T-helper 2 cell (primary cell): Measurements from ENCODE around the gene CAVIN2.

Source experiments
- DNase-seq, 5 experiments: peaks; one replicate each; pipeline versions ENCODE4 v3.0.0 to v3.0.0-alpha.2; 2012 to 2022
- total RNA-seq, 2 donors: gene quantifications; one replicate each; lab custom pipeline; 2026; lab: John Stamatoyannopoulos, UW

CAVIN2 gene, protein sequence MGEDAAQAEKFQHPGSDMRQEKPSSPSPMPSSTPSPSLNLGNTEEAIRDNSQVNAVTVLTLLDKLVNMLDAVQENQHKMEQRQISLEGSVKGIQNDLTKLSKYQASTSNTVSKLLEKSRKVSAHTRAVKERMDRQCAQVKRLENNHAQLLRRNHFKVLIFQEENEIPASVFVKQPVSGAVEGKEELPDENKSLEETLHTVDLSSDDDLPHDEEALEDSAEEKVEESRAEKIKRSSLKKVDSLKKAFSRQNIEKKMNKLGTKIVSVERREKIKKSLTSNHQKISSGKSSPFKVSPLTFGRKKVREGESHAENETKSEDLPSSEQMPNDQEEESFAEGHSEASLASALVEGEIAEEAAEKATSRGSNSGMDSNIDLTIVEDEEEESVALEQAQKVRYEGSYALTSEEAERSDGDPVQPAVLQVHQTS
- 0 to 0.07 reads per million in 2 donors for total RNA-seq

DNA sequence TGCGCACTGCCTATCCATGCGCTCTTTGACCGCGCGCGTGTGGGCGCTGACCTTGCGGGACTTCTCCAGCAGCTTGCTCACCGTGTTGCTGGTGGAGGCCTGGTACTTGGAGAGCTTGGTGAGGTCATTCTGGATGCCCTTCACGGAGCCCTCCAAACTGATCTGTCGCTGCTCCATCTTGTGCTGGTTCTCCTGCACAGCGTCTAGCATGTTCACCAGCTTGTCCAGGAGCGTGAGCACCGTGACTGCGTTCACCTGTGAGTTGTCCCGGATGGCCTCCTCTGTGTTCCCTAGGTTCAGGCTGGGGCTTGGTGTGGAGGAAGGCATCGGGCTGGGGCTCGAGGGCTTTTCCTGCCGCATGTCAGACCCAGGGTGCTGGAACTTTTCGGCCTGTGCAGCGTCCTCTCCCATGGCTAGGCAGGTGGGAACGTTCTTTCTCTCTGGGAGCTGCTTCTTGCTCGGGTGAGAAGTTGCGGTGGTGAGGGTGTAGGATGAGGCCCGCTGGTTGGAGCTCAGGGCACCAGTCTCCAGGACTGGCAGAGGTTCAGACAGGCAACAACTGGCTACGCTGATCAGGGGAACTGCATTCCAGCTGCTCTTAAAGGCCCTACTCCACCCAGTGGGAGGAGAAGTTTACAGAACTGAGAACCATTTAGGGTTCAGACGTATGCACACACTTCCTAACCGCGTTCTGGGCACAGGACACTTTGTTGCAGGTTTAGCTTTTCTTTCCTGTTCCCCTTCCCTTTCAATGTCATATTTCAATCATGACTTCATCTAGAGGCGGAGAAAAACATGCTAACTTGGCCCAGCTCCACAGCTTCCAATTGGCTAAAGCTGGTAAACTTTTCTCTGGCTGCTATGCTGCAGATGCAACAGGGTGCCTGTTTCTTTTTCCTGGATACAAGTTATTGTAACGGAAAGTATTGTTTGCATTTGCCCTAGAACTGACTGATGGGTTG is at the start of gene CAVIN2:
Gene CAVIN2, minus strand, starts transcription at position 574 of the 962 bp plus-strand sequence. Its CDS starts 163 bp downstream, at position 411.
- no peak for DNase-seq

DNA sequence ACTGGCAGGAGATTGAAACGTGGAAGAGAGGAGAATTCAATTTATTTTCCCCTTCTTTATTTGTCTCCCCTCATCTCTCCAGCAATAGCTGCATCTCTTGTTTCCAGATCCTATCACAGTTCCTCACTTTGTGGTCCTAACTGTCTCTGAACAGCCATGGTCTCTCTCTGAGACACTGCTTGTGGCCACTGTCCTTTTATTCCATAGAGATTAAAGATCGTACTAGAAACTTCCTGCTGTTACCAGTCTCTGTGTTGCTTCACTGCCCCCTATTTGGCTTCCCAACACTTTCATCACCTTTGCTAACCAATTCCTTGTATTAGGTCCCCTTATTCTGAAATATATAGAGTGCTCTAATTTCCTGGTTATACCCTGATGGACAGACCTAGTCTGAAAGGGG is 48.9 kb upstream of the CAVIN2 start:
- DNase-seq = no peak

DNA sequence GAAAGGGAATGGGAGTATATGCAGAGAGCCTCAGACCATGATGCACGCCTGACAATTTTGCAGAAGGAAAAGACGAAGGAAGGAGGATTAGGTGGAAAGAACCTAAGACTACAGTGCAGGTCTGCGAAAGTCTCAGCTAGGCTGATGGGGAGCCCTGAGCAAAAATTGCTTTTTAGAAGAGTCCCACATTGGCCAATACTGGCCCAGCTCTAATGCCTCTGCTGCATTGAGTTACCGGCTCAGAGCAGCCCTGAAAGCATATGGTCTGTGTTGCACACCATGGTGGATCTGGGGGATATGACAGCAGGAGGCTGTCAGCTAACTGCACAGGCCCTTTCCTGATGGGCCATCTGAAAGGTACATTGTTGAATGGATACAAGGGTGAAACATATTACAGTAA is 48.3 kb upstream of the CAVIN2 start:
- DNase-seq = no peak

DNA sequence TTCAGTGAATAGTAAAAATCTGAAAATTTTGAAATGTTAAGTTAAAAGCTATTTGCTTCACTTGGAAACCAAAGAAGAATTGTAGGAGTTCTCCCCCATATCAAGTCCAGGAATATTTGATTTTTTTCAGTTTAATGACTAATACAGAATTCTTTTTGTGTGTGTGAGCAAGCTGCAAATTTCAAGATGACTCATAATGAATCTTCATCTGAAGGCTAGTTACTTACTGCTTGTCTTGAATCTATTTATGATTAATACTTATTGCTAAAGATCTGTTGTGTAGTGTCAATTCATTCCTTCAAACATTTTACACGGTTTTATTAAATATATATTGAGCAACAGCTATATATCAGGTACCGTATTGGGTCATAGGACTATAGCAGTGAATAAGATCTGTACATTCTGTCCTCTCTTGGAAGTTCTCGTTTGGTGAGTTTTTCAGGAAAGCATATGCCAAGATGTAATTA is 47.8 kb upstream of the CAVIN2 start:
- no peak for DNase-seq

DNA sequence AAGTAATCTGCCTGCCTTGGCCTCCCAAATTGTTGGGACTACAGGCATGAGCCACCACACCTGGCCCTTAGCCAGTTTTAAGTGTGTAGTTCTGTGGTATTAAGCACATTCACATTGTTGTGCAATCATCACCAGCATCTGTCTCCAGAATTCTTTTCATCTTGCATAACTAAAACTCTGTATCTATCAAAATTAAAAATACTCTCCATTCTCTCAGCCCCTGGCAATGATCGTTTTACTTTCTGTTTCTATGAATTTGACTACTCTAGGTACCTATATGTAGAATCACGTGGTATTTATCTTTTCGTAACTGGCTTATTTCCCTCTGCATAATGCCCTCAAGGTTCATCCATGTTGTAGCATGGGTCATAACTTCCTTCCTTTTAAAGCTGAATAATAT is 45.5 kb upstream of the CAVIN2 start:
- DNase-seq = no peak

DNA sequence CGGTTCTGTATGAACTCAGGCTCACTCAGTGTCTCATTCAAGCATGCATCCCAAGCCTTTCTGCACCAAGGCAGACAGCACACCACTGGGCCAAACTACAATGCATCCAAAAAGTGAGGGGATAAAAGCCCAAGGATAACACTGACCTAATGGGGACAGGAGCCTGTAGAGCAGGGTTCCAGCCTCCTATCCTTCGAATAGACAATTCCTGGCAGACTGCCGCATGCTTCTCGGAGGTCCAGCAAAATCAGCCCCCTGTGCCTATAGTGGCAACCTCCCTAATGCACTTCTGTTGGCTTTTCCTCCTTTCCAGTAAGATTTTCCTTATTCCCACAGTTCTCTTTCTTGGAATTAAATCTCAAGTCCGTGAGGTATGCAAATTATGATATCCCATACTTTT is 44.8 kb upstream of the CAVIN2 start:
- DNase-seq = no peak

DNA sequence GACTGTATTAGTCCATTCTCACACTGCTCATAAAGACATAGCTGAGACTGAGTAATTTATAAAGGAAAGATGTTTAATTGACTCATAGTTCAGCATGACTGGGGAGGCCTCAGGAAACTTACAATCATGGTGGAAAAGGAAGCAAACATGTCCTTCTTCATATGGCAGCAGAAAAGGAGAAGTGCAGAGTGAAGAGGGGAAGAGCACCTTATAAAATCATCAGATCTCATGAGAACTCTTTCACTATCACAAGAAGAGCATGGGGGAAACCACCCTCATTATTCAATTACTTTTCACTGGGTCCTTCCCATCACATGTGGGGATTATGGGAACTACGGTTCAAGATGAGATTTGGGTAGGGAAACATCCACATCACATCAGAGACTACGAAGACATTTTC is 43.0 kb upstream of the CAVIN2 start:
- DNase-seq = no peak

DNA sequence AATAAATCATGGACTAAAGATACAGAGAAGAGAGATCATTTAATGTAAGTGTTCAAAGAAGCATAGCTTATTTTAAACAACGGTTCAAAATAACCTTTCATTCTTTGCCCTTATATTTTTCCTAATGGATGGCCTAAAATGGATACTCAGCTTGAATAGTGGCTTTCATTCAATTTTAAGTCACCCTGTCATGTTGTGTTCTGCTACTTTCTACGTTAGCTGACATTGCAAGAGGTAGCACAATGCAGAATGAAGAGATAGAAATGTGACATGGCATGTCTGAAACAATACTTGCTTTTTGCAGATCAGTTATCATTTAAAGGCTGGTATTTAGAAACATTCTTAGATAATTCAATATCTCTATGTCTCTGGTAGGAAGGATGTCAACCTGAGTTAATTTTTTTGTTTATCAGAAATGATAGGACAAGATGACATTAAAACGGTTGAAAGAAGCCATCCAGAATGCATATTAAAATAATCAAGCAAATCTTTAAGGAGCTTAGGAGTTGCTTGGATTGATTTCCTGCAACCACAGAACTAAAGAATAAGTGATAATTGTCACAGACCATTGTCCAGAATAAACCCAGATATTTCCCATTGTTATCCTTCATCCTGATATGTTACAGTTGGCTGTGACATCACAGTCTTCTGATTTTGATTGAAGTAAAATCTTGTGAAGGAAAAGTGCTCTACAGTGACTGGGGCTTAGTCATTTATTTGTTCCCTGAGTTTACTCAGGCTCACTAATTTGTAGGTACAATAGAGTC is 41.7 kb upstream of the CAVIN2 start:
- no peak for DNase-seq

DNA sequence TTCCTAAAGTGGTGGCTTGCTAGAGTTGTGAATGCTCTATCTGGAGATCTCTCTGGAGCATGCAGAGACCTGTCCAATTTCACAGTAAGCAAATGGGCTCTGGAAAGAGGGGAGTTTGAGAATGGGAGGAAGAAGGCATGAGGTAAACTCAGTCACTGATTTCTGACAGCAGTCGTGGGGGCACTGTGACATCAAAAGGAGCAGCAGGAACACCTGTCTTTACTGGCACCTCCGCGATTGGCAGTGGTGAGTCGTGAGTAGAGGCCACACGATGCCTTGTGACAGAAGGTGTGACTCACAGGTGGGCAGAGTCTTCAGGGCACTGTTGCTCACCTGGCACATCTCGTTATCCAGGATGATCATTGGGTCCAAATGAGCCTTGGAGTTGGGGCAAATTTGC is 38.8 kb upstream of the CAVIN2 start:
- DNase-seq = no peak

DNA sequence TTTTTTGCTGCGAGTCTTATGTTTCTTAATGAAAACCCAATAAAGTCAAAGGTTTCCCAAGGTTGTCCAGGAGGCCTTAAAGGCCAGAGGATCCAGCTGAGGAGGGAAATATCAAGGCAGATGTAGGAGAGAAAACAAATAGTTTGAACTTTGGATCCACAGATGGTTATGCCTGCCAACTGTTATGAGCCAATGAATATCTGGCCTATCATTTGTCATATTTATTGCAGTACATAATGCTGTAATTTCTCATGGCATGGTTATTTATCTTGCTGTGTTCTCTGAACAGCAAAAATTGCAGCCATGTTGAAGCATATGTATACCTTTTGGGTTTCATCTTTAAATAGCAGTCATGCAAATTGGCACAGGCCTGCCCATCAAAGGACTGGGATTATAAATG is 38.2 kb upstream of the CAVIN2 start:
- no peak for DNase-seq

DNA sequence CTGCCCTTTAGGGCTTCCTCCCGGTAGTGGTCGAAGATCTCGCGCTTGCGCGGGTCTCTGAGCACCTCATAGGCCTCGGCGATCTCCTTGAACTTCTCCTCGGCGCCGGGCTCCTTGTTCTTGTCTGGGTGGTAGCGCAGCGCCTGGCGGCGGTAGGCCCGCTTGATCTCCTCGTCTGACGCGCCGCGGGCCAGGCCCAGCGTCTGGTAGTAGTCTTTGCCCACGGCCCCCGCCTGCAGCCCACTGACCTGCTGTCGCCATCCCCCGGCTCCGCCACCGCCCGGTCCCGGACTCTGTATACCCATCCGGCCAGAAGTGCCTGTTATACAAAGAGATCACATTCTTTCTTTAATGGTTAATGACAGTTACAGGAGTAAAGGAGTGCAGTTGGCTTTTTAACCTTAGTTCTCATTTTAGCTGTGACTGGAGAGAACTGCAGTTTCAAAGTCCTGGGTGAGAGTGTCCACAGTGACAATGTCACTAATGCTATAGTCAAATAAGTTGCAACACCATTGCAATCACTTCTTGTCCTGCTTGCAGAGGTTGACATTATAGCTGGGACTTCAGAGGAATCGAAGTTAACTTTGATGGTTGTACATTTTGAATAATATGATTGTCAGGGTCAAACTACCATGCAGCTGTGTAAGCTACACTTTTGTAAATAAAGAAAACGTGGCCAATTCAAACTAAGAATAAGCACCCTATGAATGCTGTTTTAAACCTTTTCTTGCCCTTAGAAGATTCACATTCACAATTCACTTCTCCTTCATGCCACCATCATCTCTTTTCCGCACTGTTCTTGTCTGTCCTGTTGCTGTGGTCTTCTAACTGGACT is 35.3 kb upstream of the CAVIN2 start:
- no peak for DNase-seq

DNA sequence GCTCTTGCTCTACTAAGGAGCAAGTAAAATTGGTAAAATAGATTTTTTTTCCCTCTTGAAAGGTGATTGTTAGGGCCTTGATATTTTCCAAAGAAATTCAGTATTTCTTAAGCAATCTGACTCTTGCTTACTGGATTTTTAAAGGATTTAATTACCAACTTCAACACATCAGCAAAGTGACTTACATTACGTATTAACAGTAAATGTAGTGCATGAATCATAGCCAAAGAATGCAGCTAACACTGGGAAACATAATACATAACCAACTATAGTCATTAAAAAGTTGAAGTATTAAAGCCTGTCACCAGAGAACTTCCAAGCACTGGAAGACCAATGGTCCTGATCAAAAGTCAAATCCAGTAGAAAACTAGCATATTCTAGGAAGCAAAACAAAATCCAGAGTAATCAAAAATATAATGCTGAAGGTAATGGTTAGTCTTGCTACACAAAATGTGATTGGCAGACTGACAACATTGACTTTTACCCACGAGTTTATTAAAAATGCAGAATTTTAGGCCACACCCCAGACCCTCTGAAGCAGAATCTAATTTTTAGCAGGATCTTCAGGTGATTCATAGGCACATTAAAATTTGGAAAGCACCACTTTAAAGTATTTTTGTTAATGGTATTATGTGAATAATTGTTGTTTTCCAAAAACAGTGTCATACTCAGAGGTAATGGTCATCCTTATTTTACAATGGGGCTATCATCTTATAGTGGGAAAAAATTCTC is 31.8 kb upstream of the CAVIN2 start:
- no peak for DNase-seq

DNA sequence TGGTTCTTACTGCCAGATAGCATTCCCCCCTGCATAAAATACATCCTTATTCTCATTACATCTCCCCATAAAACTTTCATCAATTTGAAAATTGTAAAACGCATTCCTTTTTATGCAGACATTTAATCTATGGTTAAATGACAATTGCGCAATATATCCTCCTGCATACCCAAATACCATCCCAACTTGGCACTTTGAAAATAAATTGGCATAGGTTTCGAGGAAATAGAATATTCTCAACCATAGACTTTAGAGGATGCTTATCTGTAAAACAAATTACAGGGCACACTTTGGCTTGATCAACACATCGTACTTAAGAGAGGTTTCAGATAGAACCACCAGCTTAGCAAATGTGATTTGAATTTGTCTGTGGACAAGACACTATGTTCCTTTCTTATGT is 31.0 kb upstream of the CAVIN2 start:
- DNase-seq = no peak

DNA sequence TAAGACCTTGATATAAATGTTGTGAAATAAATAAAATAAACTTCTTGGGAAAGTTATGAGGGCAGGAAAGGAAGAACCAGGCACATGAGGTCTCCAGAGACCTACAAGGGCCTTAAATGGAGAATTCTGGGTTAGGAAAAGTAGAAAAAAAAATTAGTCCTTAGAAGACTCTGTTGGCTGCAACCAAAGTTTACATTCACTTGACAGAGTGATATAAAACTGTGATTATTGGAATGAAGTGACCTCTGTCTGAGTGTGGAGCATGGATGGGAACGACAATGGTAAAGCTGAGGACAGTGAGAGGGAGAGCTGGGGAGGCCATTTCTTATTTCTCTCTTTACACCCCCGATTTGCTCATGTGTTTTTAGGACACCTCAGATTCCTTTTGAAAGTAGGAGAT is 29.0 kb upstream of the CAVIN2 start:
- no peak for DNase-seq

DNA sequence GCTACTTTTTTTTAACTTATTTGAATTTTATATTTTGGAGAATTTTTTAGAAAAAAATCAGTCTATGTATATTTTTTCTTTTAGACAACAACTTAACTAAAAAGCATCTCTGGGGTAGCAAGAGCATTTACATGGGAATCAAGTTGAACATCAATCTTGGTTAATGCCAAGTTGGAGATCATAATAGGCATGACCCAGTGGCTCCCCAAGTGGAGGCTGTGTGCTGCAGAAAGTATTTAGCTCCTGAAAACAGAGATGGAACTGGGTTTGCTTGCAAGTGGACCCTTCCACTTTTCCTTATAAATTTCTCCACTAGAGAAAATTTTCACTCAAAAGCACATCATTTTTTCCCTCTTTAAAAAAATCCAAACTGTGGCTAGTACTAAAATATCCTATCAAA is 23.9 kb upstream of the CAVIN2 start:
- DNase-seq = no peak

DNA sequence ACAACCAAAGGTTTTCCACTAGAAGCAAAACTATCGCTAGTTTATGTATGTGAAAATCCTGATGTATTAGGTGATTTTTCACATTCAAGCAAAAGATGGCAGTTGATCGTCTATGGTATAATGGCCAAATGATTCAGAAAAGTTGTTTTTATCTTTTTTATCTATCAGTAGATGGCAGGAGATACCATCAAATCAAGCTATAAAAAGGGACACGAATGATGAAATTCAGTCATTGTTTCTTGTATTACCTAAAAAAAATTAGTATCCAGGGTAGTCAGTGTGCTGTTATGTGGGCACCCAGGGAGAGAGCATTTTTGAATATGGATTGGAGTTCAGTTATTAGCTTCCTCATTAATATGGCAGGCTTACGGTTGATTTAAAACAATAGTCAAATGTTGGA is 22.9 kb upstream of the CAVIN2 start:
- DNase-seq = no peak

DNA sequence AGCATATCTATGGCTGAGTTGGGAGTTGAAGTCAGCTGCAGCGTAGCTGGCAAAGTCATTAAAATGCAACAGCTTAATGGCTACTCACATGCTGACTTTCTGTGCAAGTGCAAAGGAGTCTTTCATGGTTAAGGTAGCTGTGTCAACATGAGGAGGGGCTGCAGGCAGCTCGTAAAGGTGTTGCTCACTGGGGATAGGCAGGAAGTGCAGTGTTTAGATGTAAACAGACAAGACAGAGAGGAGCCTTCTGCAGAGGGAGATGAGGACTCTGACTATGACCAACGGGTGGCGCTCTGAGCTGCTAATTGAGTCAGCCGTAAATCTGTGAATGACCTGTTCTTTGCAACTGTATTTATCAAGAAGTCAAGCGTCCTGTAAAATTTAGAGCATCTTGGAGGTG is 22.3 kb upstream of the CAVIN2 start:
- no peak for DNase-seq

DNA sequence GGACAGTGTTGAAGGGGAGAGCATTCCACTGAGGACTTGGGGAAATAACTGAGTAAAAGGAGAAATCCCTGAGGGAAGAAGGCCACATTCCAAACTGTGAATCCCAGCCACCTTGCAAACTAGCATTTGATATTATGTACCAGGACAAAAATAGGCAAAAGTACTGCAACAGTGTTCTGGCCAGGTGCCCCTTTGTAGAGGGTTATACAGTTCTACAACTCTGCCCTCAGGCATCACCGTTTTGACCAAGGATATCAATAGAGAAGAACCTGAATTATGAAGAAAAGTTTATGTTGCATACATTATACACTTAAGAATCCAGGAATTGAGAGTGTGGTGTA is 20.6 kb upstream of the CAVIN2 start:
- DNase-seq = no peak

DNA sequence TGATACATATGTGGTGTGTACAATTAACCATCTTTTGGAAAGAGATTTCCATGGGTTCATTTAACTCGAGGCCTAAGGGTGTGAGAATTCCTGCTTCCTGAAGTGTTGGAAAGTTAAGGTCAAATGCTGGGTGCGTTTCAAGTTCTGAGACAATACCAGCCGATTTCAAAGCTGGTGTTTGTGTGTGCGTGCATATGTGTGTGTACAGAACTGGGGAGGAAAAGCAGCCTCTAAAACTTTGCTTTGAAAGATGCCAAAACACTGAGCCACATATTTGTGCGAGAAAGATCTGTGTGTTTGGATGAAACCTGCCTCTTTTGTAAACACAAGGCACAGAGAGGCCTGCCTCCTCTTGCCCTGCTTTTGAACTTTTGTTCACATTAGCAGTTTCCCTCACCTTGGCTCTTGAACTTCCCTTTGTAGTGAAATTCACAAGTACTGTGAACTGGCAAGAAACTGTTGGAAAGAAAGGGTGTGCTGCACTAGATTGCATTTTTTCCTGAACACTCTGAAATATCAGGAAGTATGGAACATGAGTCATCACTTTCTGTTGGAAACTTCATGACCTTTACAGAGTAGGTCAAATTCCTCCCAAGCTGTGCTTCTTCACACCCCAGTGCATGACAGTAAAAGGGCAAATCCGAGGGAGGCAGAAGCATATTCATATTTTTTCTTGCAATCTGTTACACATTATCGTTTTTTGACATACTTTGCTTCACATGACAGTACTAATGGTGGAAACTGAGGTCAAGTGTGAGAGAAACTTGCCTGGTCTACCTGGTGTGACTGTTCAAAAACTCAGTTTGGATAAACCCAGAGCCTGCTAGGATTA is 20.0 kb upstream of the CAVIN2 start:
- DNase-seq = no peak

DNA sequence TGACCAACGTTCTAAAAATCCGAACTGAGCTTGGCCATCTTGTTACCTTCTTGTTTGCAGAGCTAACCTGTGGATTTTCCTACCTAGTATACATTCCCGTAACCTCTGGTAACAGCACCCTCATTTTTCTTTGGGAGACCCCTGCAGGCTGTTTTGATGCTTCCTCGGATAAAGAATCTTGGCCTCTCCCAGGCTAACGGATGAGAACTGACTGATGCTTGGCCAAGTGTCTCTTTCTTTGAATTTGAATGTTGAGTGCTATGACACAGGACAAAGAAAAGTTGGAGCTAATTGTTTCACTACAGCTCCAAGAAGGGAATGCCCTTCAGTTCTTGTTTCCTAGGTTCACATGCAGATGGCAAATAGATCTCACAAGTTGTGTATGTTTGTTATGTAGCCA is 19.3 kb upstream of the CAVIN2 start:
- DNase-seq = no peak
